ENCODE measurements around the gene WNK2. TPM values are rescaled to one million over a fixed set of nuclear protein-coding genes. Genes with fewer than 3 reads are reported as not detected.

Gene WNK2
- total and polyA plus RNA-seq, 2 of the 4 experiments (the other 2 are of a cell fraction): not detected

- in situ Hi-C loops (cut with MboI; ENCODE audit: low sequenced_read_pairs) (no loop called here), dilution Hi-C loops (cut with HindIII; ENCODE audit: low sequenced_read_pairs, unreplicated experiment) (no loop called here), intact Hi-C loops (cut with micrococcal nuclease) (no loop called here)
- H3K9me3 ChIP-seq (ENCODE audit: control insufficient read depth, insufficient read depth, low read length): no peaks in the 10 kb centered on the region
- no peak overlapping the region for H2BK20ac ChIP-seq (ENCODE audit: low read depth, low read length)
- CTCF ChIA-PET: no interaction called here
- no peaks in the 10 kb centered on the region for H3K36me3 ChIP-seq (ENCODE audit: control insufficient read depth, insufficient read depth, low read length)
- H3K4me1 ChIP-seq (ENCODE audit: control insufficient read depth, insufficient read depth, low read length): no peaks in the 10 kb centered on the region
- H2AFZ ChIP-seq (replicated peaks; ENCODE audit: low read length, poor library complexity): no peak overlapping the region
- no peak overlapping the region for H3K23ac ChIP-seq (ENCODE audit: low read depth, low read length)
- no peak overlapping the region for H2BK5ac ChIP-seq (ENCODE audit: low read depth, low read length, poor library complexity, severe bottlenecking)
- H3K27me3 ChIP-seq (ENCODE audit: control insufficient read depth, insufficient read depth, low read length): peaks cover 11% of the 10 kb centered on the region
- H4K91ac ChIP-seq (ENCODE audit: insufficient read depth, low read depth, low read length): no peak overlapping the region
- no peaks in the 10 kb centered on the region for H3K79me1 ChIP-seq (ENCODE audit: low read depth in 1 of 2, low read length in 2 of 2)
- POLR2A ChIA-PET (ENCODE audit: unreplicated experiment): interaction anchor here (0.6 kb wide), 1 partner anchor 1246 kb away, joined by 9 read pairs; no protein-coding TSS in a partner anchor
- no peak overlapping the region for H3K18ac ChIP-seq (ENCODE audit: low read depth, low read length)
- DNase-seq (no peak), ATAC-seq (ENCODE audit: low read depth) (no peak)
- no peak overlapping the region for H4K8ac ChIP-seq (ENCODE audit: low read depth in 2 of 2, low read length in 2 of 2)
- H2AK9ac ChIP-seq (replicated peaks; ENCODE audit: low read depth, low read length, poor library complexity): no peak overlapping the region
- H4K5ac ChIP-seq (ENCODE audit: low read depth, low read length): no peak overlapping the region
- H4K20me1 ChIP-seq (ENCODE audit: insufficient read depth, low read length): no peaks in the 10 kb centered on the region
- TF ChIP-seq CEBPB (IDR thresholded peaks at IDR 0.05; ENCODE audit: low read depth, low read length): no peak
- no peak for TF ChIP-seq ELK1 (IDR thresholded peaks at IDR 0.05; ENCODE audit: borderline replicate concordance, low read depth, low read length)
- TF ChIP-seq USF2 (IDR thresholded peaks at IDR 0.05; ENCODE audit: low read depth, low read length): no peak
- no peak for TF ChIP-seq POLR2A (IDR thresholded peaks at IDR 0.05; ENCODE audit: low read depth, low read length)
- no TSS peak for BruUV-seq (replicated peaks)
- H3K4me2 ChIP-seq (ENCODE audit: low read depth, low read length): no peak overlapping the region
- H2BK15ac ChIP-seq (ENCODE audit: low read depth, low read length): no peak overlapping the region
- no peak overlapping the region for H3K9ac ChIP-seq (ENCODE audit: low read depth, low read length)
- H3K4ac ChIP-seq (ENCODE audit: low read depth, low read length): no peak overlapping the region
- no peak overlapping the region for H3K14ac ChIP-seq (replicated peaks; ENCODE audit: low read depth, low read length)
- no peak overlapping the region for H2BK120ac ChIP-seq (ENCODE audit: low read depth, low read length)
- H3K9me1 ChIP-seq (ENCODE audit: insufficient read depth, low read length): no peaks in the 10 kb centered on the region; the same call in 1 of the 2 replicates
- no peak overlapping the region for H2AK5ac ChIP-seq (ENCODE audit: low read depth, low read length)
- 80% methylated on average over 17 of the region's 36 CpGs; no CpG with 5 or more reads in 1 of the 2 experiments for WGBS, 2 experiments (ENCODE audit: extremely low coverage in 2 of 2, insufficient read length in 1 of 2)
- no peak overlapping the region for H3K27ac ChIP-seq (ENCODE audit: insufficient read depth, low read length)
- no peak overlapping the region for H3K56ac ChIP-seq (ENCODE audit: extremely low read depth, insufficient read depth, low read length)
- no peak overlapping the region for H3K4me3 ChIP-seq (ENCODE audit: insufficient read depth, low read depth, low read length)
Measured at GRCh38 chr9:93247099-93247865, 63.3 kb downstream of the WNK2 start.

Data from IMR-90 (cell line).